Myocyte (in vitro differentiated cells): ENCODE measurements around the gene MPPED2. TPM values are rescaled to one million over a fixed set of nuclear protein-coding genes. Genes with fewer than 3 reads are reported as not detected.

ENCODE experiments used
- DNase-seq: peaks from one replicate; pipeline ENCODE4 v3.0.0-alpha.2; 2012; ENCODE audit warnings: low read depth
- total RNA-seq: library from RNA; depleted of rRNA; stranded (reverse); fragments of >200 nt; gene quantifications from 2 replicates; pipeline ENCODE4 v1.2.3, GENCODE V29; 2014

The MPPED2 gene
- total RNA-seq, 1 donor from 2014 or later: 0.51 TPM

DNA sequence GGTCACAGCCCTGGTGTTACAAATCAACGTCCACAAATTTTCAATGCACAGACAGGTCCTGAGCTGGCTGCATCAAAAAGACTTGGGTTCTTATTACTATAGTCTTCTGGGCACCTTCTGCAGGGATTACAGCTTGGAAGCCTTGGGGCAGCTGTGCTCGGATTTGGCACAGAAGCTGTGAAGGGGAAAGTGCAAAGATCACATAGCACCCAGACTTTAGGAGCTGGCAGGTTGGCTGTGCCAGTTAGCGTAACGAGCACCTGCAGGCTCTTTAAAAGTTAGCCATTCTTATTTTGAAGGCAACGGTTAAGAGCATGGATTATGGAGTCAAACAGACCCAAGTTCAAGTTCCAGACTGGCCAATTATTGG lies 162.9 kb downstream of the MPPED2 start:
- DNase-seq: no peak

DNA sequence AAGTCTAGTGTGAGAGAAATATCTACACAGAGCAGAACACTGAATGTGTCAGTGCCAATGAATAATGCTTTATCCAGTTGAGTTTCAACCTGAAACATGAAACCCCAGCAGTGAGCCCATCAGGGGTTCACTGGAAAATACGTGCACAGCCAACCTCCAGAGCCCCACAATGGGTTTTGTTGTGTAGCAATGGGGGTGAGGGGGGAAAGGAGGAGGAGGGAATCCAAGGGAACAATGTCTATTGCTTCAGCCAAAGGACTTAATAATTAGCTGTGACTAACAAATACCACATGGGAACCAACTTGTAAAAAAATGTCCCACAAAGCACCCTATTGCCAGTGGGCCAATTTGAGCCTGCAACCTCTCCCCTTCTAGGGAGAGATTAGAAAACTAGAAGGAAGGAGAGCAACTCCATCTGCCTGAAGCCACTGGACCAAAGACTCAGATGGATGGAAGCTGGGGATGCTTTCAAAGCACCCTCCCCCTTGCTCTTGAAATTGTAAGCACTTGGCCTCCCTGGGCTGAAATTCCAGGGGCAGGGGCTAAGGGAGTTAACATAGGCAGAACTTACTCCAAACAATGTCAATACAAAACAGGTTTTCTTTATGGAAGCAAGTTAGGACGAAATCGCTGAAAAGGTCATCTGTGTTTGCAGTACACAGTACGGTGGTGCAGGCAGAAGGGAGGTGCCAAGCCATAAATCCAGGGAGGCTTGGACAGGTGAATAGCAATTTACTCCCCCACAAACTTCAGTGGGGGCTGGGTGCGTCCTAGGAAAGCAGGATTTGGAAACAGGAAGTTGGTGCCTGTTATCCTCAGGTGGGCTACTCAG lies 163.5 kb downstream of the MPPED2 start:
- DNase-seq: no peak

DNA sequence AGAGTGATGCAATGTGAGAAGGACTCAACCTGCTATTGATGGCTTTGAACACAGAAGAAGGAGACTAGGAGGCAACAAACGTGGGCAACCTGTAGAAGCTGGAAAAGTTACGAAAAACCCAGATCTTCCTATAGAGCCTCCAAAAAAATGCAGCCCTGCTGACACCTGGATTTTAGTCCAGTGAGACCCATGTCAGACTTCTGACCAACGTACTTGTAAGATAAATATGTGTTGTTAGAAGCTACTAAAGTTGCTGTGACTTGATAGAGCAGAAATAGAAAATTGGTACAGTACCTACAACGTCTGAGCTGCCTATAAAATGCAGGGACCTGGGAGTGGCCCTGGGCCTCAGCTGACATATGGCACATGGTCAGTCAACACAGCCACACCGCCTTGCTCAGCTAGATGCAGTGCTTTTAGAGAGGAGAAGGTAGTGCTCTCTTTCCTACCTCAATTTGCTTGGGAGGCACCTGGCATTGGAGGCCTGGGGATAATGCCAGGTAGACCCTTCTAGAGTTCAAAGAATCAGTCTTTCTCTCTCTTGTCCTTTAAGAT lies 165.8 kb downstream of the MPPED2 start:
- DNase-seq: no peak

DNA sequence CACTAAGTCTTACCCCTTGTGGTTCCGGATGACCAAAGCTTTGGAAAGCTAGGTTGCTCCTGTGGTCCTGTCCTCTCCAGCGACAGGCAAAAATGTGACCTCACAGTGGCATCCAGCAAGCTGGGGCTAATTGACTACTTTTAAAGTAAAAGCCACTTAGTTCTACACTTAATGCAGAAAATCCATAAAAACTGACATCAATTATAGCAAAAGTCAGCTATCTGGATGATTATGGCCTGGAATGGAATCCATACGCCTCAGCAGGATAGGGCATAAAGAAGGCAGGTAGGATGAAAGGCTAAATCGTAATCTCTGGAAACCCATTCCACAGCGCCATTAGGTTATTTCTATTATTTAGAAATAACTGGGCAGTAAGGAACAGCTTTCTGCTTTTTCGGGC lies 171.3 kb downstream of the MPPED2 start:
- no peak for DNase-seq

DNA sequence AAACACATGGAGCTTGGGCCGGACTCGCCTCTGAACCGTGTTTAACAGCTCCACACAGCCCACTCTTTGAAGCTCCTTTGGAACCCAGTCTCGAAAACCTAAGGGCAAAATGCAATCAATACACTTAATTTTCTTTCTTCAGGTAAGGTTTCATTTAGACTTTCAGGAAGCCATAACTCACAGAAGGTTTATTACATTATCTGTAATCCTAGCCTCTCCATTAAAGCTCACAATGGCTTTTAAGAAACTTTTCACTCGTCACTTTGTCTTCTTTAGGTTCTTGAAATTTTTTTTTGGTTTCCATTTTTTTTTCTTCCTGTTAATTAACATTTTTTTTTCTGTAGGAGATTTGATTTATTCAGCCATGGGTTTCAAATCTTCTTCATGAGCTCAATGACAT lies 171.9 kb downstream of the MPPED2 start:
- DNase-seq: no peak

DNA sequence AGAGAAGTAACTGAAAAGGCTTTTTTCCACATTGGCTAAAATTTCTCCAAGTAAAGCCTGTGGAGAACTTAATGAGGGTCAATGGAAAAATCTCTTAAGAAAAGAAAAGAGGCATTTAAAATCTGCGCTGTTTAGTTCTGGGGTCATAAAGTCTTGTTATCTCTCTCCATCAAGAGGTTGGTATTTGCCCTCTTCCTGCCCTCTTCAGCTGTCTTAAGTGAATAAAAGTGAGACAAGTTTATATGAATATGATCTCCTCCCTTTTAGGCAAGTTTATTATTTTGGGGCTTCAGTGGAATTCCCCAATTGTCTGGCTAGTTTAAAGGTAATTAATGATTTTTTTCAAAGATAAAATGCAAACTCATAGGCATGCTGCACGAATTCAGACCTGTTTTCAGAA lies 173.6 kb downstream of the MPPED2 start:
- no peak for DNase-seq

DNA sequence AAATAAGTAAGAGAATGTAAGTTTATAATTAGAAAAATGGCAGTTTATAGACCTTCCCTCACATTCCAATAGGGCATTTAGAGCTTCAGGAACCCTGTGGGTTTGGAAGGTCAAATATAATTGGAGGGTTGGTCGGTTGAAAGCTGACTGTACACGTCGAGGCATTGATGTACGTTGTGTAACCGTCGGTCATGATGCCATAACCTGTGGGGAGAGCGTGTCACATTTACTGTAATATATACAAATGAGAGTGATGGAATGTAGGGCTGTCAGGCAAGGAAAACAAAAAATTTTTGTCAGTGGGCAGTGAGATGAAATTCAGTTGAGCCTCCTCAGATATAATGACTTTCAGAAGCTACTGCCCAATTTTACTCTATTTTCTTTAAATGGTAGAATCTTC lies 174.8 kb downstream of the MPPED2 start:
- no peak for DNase-seq

DNA sequence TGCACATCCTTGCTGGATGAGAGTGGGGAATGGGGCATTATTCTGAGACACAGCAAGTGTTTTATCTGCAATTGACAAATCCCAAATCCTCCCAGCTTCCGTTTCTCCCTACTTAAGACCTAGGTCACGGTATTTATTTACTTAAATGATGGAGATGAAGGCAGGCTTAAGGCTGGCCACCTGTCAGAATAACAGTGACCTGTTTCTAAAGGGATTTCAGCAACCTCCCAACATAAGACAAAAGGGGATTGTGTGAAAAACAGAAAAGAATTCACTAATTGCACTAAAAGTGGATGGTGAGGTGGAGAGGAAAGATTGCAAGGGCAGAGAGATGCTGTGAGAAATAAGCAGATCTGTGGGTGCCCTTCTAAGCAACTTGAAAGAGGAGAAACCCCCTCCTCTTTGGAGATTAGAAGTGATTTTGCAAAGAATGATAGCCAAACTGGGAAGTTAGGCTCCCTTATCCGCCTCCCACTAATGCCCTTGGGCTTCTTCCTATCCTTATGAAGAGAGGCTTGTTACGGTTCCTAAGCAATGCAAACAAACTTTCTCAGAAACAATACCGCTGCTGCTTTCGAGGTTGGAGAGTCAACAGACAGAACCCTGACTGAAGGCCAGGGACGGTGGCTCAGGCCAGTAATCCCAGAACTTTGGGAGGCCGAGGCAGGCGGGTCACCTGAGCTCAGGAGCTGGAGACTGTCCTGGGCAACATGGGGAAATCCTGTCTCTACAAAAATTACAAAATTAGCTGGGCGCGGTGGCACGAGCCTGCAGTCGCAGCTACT lies 179.0 kb downstream of the MPPED2 start:
- no peak for DNase-seq

DNA sequence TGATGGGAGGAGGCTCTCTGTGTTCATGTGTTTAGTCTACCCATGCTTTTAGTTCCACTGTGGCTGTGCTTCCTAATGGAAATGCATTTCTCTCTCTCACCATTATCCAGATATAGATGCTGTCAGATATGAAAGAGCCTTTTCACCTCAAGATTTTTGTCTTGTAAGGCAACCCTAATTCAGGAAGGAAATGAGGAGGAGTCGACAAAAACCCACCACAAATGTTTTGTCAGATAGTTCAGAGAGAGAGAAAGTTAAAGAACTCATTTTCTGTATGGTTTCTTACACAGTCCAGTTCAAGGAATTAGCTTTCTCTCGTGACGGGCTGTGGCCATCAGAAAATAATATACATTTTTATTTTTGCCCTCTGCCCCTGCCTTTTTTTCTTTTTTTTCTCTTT lies 180.8 kb downstream of the MPPED2 start:
- DNase-seq: no peak

DNA sequence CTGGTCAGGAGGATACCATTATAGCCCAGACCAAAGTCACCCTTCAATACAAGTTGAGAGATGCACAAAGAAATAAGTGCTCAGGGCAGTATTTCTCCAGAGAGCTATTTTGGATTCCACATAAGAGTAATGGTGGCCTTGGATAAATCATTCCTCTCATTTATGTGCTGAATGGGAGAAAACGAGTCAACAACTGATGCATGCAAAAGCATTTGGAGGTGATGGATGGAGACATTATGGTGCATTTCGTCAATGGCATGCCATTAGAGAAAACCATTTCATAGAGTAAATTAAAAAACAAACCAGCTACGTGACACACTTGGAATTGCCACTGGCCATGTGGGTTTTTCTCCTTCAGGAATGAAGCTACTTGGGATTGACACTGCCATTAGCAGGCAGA lies 182.0 kb downstream of the MPPED2 start:
- DNase-seq: no peak

DNA sequence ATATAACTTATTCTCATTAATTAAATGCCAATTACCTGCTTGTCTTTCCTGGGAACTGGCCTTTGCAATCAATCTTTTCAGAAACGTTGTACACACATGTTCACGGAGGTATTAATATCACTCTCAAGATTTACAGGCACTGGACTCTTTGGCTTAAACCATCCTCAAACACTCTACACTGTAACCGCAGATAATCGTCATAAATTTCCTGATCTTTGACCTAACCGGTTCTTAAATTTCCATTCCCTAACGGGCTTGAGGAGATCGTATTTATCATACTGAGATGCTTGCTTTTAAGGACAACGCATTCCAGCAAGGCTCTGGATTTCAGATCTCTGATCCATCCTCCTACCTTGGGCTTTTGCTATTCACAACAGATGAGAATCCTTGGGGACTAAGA lies 190.4 kb downstream of the MPPED2 start:
- DNase-seq: no peak

DNA sequence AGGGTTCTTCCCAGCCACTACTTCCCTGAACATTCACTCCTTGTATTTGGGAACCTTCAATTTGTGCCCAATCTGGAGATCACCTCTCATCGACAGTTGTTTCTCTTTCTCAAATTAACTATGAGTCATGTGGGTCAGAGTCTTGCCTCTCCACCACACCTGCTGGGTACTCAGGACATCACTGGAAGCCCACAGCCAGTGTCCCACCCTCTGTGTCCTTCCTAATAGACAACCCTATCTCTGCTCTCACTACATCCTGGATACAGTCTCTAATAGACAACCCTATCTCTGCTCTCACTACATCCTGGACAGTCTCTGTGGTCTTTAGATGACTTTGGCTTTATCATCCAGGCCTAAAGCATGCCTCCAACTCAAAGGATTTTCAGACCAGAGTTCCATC lies 193.1 kb downstream of the MPPED2 start:
- DNase-seq: peak; percentile 46

DNA sequence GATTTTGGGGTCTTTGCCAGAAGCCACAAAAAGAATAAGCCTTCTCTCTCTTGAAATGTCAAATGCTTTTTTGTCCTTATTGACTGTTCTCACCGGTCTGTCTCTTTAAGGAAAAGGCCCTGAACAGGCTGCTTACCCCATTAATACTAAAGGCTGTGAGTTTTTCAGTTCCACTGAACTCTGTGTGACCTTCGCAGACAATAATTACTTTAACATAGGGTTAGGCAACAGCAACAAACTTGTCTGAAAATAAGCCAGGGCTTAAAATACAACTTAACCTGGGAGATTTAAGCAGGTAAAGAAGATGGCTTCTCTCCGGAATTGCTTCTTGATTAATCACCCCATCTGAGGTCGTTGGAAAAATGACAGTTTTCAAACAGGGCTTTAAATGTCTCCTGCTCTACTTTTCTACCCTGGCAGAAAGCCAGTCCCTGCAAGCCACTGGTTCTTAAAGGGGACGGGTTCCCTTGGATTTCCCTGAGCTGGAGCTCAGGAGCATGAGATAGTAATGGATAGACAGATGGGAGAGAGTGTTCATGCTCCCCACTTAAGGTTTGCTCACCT lies 193.8 kb downstream of the MPPED2 start:
- peak; percentile 37 for DNase-seq

DNA sequence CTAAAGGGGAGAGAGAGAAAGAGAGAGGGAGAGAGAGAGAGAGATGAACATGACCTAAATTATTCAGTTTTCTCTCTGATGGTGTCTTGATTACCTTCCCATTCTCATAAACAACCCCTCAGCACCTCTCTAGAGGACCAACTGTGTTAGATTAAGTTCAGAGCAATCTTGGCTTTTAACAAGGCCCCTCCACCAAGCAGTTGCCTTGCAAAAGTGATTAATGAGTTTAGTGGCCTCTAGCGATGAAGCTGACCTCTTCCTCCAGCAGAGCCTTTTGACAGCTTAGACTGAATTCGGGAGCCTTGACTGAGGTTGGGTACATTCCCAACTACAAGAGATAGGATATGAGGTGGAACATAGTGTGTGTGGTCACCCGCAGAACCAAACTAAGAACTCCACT lies 197.2 kb downstream of the MPPED2 start:
- peak; percentile 2 for DNase-seq

DNA sequence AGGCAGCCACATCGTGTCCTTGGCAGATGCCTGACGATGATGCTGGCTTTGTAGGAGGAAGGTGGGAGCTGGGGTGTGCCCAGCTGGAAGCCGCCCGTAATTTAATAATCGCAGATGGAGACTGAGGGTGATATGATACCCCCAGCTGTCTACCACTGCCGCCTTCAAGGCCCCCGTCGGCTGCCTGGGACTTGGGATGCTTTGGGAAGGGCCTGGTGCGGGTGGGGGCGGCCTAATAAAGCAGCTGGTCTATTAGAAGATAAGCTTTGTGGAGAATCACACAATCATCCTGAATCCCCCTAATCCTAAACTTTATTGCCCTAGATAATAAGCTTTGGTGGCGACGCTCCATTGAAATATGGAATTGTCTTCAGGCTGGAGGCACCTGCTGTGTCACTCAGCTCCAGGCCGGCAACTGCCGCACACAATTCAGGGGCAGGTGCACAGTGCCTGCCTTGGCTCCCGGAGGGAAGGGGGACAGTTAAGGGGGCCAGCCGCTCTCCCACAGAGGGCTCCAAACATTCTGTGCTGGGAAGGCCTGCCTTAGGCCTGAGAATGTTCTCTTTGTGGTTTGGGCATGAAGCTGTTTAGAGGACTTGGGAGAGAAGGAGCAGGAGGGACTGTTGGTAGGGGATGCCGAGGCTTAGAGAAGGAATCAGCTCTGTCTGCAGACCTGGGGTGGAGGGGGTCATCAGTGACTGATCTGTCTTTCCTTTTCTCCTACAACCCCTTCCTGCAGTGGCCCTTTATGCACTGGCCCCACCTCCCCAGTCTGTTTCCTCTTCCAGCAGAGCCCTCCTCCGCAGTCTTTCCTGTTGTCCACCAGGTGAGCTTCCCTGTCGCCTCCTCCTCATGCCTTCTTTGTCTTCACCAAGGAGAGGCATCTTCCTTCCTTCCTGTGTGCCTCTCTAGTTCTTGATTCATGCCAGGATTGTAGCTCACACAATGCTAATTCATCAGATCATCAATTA lies 198.0 kb downstream of the MPPED2 start:
- DNase-seq: peak; percentile 72

DNA sequence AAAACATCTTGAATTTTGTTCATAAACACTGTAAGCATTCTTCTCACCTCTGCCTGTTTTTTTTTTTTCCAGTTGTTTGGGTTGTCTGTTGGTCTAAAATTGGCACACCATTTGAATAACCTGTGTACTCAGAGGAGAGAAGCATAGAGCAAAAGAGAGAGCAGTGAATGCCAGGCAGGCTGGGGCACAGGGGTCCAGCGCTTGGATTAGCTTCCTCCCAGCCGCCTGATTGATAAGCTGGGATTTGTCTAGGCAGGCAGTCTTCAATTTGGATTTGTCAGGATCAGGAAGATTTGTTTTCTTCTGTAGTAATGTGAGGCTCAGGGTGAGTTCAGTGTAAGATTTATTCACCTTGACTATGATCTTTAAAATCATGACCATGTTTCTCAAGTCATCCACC lies 204.3 kb downstream of the MPPED2 start:
- no peak for DNase-seq

DNA sequence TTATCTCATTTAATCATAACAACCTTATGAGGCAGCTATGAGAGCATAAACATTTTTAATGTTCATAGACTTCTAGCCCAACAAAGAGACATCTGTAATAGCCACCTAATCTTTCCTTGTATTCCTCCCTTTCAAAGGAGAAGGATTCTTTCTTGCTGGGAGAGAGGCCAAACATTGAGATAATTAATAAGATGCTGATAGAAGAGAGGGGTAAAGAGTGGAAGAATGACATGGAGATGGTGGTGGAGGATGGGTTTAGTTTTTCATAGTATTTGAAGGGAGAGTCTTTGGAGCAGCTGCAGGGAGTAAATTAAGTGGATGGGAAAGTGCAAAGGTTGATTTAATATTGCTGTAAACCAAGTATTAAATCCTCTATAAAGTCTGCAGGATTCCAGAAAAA lies 205.3 kb downstream of the MPPED2 start:
- no peak for DNase-seq

DNA sequence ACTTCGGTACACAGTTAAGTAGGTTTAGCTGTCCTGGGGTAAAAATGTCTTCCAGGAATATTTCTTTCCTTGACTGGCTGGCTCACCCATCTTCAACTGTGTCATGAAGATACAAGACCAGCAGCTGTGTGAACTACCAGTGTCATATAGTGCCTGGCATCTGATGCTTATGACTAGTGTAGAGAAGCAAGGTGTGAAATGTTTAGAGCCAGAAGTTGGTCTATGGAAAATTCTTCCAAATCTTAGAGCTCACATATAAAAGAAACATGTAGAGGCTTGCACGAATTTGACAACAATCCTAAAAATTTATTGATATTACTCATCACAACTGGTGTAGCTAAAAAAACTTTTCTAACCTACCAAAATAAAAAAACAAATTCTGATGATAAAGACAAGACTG lies 208.8 kb downstream of the MPPED2 start:
- no peak for DNase-seq

DNA sequence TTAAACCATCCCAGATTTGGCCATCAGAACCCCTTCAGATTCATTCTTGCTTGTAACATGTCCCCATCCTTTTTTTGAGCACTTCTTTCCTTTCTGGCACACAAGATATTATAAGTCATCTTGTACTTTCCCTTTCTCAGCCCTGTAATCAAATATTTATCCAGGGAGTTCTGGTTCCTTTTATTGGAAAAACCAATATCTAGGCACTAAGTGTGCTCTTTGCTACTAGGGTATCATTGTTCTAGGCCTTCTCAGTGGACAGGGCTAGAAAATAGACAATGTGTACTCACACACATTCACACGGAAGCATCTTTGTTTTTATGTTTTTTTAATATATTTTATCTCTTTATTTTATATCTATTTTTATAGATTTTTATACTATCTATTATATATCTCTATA lies 216.0 kb downstream of the MPPED2 start:
- DNase-seq: no peak

DNA sequence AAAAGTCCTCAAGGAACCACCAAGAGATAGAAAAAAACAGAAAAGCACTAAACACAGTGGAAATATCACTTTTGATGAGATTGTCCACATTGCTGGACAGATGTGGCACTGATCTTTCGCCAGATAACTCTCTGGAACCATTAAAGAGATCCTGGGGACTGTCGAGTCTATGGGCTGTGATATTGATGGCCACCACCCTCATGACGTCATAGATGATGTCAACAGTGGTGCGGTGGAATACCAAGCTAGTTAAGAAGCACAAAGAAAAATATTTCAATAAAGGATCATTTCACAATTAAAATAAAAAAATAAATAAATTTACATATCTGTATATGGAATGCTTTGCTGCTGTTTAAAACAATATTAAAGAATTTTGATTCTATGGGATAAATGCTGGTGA lies 217.8 kb downstream of the MPPED2 start:
- DNase-seq: no peak
